SK-N-SH treated with all-trans-retinoic acid at 6 μM for 48 hours (cell line): ENCODE data around the gene TTLL10.

Experiments used
- ATAC-seq: fragments of 200-7000 bp; cut with Tn5 transposase; 3 replicates; pipeline ENCODE4 v1.9.1; 2020; ENCODE audit warnings: mild to moderate bottlenecking, moderate library complexity
- BACH2 ChIP-seq: fragments of 250-450 bp; sonication (Bioruptor Pico); IDR thresholded peaks from 2 replicates; pipeline ENCODE4 v1.9.0; 2021; ENCODE audit warnings: mild to moderate bottlenecking, borderline replicate concordance
- CSDC2 ChIP-seq: fragments of 250-450 bp; sonication (Bioruptor Pico); IDR thresholded peaks from 2 replicates; pipeline ENCODE4 v1.5.0; 2020; ENCODE audit warnings: mild to moderate bottlenecking, moderate library complexity
- GLIS3 ChIP-seq: fragments of 250-450 bp; sonication (Bioruptor Pico); IDR thresholded peaks from 2 replicates; pipeline ENCODE4 v1.5.0; 2020; ENCODE audit warnings: mild to moderate bottlenecking, moderate library complexity
- ISL1 ChIP-seq: fragments of 250-450 bp; sonication (Bioruptor Pico); IDR thresholded peaks from 2 replicates; pipeline ENCODE4 v2.1.2; 2022; ENCODE audit warnings: mild to moderate bottlenecking, moderate library complexity
- OSR1 ChIP-seq: fragments of 250-450 bp; sonication (Bioruptor Pico); IDR thresholded peaks from 2 replicates; pipeline ENCODE4 v1.8.0; 2022; ENCODE audit warnings: moderate library complexity, mild to moderate bottlenecking, inconsistent platforms
- PPARA ChIP-seq: fragments of 250-450 bp; sonication (Bioruptor Pico); IDR thresholded peaks from 2 replicates; pipeline ENCODE4 v1.5.0; 2020; ENCODE audit warnings: mild to moderate bottlenecking, borderline replicate concordance
- SNAI2 ChIP-seq: fragments of 250-450 bp; sonication (Bioruptor Pico); IDR thresholded peaks from 2 replicates; pipeline ENCODE4 v1.5.0; 2020; ENCODE audit warnings: mild to moderate bottlenecking, moderate library complexity
- TCF4 ChIP-seq: fragments of 250-450 bp; sonication (Bioruptor Pico); IDR thresholded peaks from 2 replicates; pipeline ENCODE4 v1.8.0; 2021; ENCODE audit warnings: mild to moderate bottlenecking, moderate library complexity, borderline replicate concordance
- TOX ChIP-seq: fragments of 250-450 bp; sonication (Bioruptor Pico); IDR thresholded peaks from 2 replicates; pipeline ENCODE4 v1.8.0; 2021; ENCODE audit warnings: mild to moderate bottlenecking, moderate library complexity, borderline replicate concordance
- ZC3H10 ChIP-seq: fragments of 250-450 bp; sonication (Bioruptor Pico); IDR thresholded peaks from 2 replicates; pipeline ENCODE4 v1.5.1; 2021; ENCODE audit warnings: mild to moderate bottlenecking, moderate library complexity
- ZFP3 ChIP-seq: fragments of 250-450 bp; sonication (Bioruptor Pico); IDR thresholded peaks from 2 replicates; pipeline ENCODE4 v1.5.0; 2020; ENCODE audit warnings: mild to moderate bottlenecking, moderate library complexity
- ZFP30 ChIP-seq: fragments of 450-650 bp; formaldehyde crosslinking; IDR thresholded peaks from 2 replicates; pipeline ENCODE4 v1.5.0; 2022; ENCODE audit warnings: mild to moderate bottlenecking, moderate library complexity
- ZNF565 ChIP-seq: fragments of 450-650 bp; formaldehyde crosslinking; conservative IDR thresholded peaks from 2 replicates; pipeline ENCODE4 v1.5.0; 2020; ENCODE audit warnings: low read depth, mild to moderate bottlenecking, moderate library complexity
- ZNF70 ChIP-seq: fragments of 450-650 bp; formaldehyde crosslinking; IDR thresholded peaks from 2 replicates; pipeline ENCODE4 v1.5.0; 2020; ENCODE audit warnings: mild to moderate bottlenecking, moderate library complexity
- TF ChIP-seq, protein P1 (sequence below): fragments of 250-450 bp; sonication (Bioruptor Pico); IDR thresholded peaks from 2 replicates; pipeline ENCODE4 v1.5.0; 2020; ENCODE audit warnings: mild to moderate bottlenecking, moderate library complexity
- TF ChIP-seq, protein P2 (sequence below): fragments of 250-450 bp; sonication (Bioruptor Pico); IDR thresholded peaks from 2 replicates; pipeline ENCODE4 v1.8.0; 2020; ENCODE audit warnings: mild to moderate bottlenecking, moderate library complexity, borderline replicate concordance
- TF ChIP-seq, protein P3 (sequence below): fragments of 250-450 bp; sonication (Bioruptor Pico); IDR thresholded peaks from 2 replicates; pipeline ENCODE4 v1.8.0; 2021; ENCODE audit warnings: low read depth, mild to moderate bottlenecking, moderate library complexity, borderline replicate concordance
- TF ChIP-seq, protein P4 (sequence below): fragments of 250-450 bp; sonication (Bioruptor Pico); IDR thresholded peaks from 2 replicates; pipeline ENCODE4 v1.5.1; 2020; ENCODE audit warnings: low read depth, mild to moderate bottlenecking, moderate library complexity
- TF ChIP-seq, protein P5 (sequence below): fragments of 250-450 bp; sonication (Bioruptor Pico); IDR thresholded peaks from 2 replicates; pipeline ENCODE4 v1.5.1; 2021; ENCODE audit warnings: mild to moderate bottlenecking, moderate library complexity

The TTLL10 gene

DNA sequence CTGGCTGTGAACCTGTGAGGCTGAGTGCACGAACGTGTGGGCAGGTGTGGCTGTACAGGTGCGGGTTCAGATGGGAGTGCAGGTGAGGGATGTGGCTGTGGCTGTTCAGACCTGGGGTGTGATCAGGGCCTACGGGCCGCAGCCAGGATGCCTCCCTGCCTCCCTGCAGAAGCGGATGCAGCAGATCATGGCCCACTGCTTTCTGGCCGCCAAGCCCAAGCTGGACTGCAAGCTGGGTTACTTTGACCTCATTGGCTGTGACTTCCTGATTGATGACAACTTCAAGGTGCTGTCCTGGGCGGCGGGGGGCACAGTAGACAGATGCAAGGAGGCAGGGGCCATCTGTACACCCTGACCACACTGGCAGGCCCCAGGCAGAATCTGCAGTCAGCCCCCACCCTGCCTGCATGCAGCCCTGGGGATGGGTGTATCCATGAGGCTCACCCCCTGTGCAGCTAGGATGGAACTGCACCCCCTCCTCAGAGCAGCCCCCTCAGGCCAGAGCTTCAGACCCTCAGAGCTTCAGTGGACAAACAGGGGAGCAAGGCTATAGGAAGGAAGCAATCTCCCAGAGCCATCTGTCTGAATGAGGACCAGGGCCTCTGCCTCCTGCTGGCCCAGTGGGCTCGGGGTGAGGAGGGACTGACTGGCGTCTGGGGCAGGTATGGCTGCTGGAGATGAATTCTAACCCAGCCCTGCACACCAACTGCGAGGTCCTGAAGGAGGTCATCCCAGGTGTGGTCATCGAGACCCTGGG lies 22.9 kb downstream of the TTLL10 start (continued):
- TF ChIP-seq, protein P1, sequence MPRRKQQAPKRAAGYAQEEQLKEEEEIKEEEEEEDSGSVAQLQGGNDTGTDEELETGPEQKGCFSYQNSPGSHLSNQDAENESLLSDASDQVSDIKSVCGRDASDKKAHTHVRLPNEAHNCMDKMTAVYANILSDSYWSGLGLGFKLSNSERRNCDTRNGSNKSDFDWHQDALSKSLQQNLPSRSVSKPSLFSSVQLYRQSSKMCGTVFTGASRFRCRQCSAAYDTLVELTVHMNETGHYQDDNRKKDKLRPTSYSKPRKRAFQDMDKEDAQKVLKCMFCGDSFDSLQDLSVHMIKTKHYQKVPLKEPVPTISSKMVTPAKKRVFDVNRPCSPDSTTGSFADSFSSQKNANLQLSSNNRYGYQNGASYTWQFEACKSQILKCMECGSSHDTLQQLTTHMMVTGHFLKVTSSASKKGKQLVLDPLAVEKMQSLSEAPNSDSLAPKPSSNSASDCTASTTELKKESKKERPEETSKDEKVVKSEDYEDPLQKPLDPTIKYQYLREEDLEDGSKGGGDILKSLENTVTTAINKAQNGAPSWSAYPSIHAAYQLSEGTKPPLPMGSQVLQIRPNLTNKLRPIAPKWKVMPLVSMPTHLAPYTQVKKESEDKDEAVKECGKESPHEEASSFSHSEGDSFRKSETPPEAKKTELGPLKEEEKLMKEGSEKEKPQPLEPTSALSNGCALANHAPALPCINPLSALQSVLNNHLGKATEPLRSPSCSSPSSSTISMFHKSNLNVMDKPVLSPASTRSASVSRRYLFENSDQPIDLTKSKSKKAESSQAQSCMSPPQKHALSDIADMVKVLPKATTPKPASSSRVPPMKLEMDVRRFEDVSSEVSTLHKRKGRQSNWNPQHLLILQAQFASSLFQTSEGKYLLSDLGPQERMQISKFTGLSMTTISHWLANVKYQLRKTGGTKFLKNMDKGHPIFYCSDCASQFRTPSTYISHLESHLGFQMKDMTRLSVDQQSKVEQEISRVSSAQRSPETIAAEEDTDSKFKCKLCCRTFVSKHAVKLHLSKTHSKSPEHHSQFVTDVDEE (CRISPR knock-in tag), result no peak

DNA sequence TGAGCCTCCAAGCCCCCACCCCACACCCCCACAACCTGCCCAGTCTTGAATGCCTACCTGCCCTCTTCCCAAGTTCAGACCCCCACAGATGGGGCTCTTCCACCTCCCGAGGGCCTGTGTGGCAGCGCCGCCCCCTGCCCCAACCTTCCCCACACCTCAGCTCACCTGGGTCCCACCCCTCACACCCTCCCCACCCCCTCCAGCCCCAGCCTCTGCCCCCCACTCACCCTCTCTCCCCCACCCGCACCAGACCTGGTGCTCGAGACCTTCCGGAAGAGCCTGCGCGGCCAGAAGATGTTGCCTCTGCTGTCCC lies 23.5 kb downstream of the TTLL10 start:
- no peak for ATAC-seq
- TF ChIP-seq PPARA (CRISPR knock-in tag), result no peak
- TF ChIP-seq, protein P2, sequence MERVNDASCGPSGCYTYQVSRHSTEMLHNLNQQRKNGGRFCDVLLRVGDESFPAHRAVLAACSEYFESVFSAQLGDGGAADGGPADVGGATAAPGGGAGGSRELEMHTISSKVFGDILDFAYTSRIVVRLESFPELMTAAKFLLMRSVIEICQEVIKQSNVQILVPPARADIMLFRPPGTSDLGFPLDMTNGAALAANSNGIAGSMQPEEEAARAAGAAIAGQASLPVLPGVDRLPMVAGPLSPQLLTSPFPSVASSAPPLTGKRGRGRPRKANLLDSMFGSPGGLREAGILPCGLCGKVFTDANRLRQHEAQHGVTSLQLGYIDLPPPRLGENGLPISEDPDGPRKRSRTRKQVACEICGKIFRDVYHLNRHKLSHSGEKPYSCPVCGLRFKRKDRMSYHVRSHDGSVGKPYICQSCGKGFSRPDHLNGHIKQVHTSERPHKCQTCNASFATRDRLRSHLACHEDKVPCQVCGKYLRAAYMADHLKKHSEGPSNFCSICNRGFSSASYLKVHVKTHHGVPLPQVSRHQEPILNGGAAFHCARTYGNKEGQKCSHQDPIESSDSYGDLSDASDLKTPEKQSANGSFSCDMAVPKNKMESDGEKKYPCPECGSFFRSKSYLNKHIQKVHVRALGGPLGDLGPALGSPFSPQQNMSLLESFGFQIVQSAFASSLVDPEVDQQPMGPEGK (CRISPR knock-in tag), result no peak

DNA sequence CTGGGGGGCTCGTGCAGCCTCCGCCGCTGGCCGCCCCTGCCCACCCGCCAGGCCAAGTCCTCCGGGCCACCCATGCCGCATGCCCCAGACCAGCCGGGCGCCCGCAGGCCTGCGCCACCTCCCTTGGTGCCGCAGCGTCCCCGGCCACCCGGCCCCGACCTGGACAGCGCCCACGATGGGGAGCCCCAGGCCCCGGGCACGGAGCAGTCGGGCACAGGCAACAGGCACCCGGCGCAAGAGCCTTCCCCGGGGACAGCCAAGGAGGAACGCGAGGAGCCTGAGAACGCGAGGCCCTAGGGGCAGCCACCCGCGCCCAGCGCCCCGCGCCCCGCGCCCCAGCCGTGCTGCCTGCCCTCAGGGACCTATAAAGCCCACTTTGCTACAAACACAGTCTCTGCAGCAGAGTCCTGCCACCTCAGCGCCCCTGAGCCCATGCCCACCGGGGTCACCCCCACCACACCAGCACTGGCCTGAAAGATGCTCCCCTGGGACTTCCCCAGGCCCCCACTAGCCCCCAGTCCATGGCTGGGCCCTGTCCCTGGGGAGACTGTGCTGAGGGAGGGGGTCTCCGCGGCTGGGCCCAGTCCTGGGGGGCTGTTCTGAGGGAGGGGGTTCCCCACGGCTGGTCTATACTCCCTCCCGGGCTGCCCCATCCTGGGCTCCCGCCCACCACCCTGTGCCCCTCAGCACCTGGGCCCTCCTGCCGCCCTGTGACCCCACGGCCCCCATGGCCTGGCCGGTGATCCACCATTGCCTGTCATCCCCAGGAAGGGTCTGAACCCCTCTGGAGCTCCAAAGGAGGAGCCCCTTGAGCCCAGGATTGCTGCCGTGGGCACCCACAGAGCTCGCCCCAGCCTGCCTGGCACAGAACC lies 24.1 kb downstream of the TTLL10 start:
- no peak for ATAC-seq
- no peak for TF ChIP-seq BACH2 (CRISPR knock-in tag)
- no peak for TF ChIP-seq ZFP3
- no peak for TF ChIP-seq ZC3H10 (CRISPR knock-in tag)
- TF ChIP-seq, protein P3, sequence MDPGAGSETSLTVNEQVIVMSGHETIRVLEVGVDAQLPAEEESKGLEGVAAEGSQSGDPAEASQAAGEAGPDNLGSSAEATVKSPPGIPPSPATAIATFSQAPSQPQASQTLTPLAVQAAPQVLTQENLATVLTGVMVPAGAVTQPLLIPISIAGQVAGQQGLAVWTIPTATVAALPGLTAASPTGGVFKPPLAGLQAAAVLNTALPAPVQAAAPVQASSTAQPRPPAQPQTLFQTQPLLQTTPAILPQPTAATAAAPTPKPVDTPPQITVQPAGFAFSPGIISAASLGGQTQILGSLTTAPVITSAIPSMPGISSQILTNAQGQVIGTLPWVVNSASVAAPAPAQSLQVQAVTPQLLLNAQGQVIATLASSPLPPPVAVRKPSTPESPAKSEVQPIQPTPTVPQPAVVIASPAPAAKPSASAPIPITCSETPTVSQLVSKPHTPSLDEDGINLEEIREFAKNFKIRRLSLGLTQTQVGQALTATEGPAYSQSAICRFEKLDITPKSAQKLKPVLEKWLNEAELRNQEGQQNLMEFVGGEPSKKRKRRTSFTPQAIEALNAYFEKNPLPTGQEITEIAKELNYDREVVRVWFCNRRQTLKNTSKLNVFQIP, result no peak
- TF ChIP-seq CSDC2 (CRISPR knock-in tag), result no peak
- TF ChIP-seq, protein P4, sequence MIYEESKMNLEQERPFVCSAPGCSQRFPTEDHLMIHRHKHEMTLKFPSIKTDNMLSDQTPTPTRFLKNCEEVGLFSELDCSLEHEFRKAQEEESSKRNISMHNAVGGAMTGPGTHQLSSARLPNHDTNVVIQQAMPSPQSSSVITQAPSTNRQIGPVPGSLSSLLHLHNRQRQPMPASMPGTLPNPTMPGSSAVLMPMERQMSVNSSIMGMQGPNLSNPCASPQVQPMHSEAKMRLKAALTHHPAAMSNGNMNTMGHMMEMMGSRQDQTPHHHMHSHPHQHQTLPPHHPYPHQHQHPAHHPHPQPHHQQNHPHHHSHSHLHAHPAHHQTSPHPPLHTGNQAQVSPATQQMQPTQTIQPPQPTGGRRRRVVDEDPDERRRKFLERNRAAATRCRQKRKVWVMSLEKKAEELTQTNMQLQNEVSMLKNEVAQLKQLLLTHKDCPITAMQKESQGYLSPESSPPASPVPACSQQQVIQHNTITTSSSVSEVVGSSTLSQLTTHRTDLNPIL (CRISPR knock-in tag), result no peak
- TF ChIP-seq, protein P1 (CRISPR knock-in tag), result no peak

DNA sequence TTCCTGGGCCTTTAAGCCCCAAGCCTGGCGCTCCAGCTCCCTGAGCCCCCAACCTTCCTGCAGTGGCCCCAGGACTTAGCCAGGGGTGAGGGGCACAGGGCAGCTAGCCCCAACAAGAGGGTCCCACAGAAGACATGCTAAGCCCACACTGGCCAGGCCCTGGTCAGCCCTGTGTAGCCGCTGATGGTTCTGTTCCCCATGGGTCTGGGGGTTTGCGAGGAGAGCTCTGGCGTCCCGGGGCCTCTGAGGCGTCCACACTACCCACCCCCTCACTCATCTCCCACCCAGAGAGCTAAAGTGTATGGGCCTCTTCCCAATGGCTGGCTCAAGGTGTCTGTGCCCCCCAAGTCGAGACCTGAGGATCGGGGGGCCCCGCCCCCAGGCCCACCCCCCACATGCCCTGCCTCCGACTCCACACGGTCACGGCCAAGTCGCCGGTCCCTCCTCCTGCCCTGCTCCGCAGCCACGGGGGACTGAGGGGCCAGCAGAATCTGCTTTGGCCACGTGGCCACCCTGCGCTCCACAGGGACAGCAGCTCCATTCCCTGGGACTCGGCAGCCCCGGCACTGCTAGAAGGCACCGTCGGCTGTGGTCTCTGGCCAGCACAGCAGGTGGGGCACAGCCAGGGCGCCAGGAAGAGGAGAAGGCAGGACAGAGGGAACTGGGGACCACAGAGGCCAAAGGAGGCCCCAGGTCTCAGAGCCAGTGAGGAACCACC lies 24.9 kb downstream of the TTLL10 start:
- peak; percentile 26 for ATAC-seq
- no peak for TF ChIP-seq ZNF565 (CRISPR knock-in tag)
- TF ChIP-seq, protein P3, result no peak
- TF ChIP-seq TOX (CRISPR knock-in tag), result no peak
- TF ChIP-seq ZFP30 (CRISPR knock-in tag), result no peak
- TF ChIP-seq ZFP3, result no peak
- no peak for TF ChIP-seq PPARA (CRISPR knock-in tag)
- no peak for TF ChIP-seq ZC3H10 (CRISPR knock-in tag)
- TF ChIP-seq SNAI2, result no peak
- TF ChIP-seq, protein P5, sequence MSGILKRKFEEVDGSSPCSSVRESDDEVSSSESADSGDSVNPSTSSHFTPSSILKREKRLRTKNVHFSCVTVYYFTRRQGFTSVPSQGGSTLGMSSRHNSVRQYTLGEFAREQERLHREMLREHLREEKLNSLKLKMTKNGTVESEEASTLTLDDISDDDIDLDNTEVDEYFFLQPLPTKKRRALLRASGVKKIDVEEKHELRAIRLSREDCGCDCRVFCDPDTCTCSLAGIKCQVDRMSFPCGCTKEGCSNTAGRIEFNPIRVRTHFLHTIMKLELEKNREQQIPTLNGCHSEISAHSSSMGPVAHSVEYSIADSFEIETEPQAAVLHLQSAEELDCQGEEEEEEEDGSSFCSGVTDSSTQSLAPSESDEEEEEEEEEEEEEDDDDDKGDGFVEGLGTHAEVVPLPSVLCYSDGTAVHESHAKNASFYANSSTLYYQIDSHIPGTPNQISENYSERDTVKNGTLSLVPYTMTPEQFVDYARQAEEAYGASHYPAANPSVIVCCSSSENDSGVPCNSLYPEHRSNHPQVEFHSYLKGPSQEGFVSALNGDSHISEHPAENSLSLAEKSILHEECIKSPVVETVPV (CRISPR knock-in tag), result no peak
- TF ChIP-seq BACH2 (CRISPR knock-in tag), result no peak
- TF ChIP-seq OSR1 (CRISPR knock-in tag), result no peak
- TF ChIP-seq ISL1 (CRISPR knock-in tag), result no peak
- TF ChIP-seq TCF4 (CRISPR knock-in tag), result no peak
- TF ChIP-seq ZNF70 (CRISPR knock-in tag), result no peak
- TF ChIP-seq GLIS3, result no peak
- no peak for TF ChIP-seq CSDC2 (CRISPR knock-in tag)
